ENCODE measurements around the gene ARHGEF2.

Gene ARHGEF2

GRCh38 chr1:155976913-155977689 lies 1.2 kb downstream of the ARHGEF2 start:
- no peak for DNase-seq (ENCODE audit: low read depth)
- peak overlapping the region; percentile 84 for H3K4me3 ChIP-seq (ENCODE audit: control insufficient read depth, low read depth, low read length)
- TF ChIP-seq CTCF (IDR thresholded peaks at IDR 0.05; ENCODE audit: control insufficient read depth, insufficient read depth, low read depth, low read length, missing control alignments), result no peak

- DNase-seq (ENCODE audit: low read depth), result no peak
- TF ChIP-seq CTCF (IDR thresholded peaks at IDR 0.05; ENCODE audit: control insufficient read depth, insufficient read depth, low read depth, low read length, missing control alignments), result no peak
- peak overlapping the region; percentile 84 for H3K4me3 ChIP-seq (ENCODE audit: control insufficient read depth, low read depth, low read length)
Observed at GRCh38 chr1:155976062-155976912, 2.1 kb downstream of the ARHGEF2 start.

- H3K4me3 ChIP-seq (ENCODE audit: control insufficient read depth, low read depth, low read length), result peak overlapping the region; percentile 84
- TF ChIP-seq CTCF (IDR thresholded peaks at IDR 0.05; ENCODE audit: control insufficient read depth, insufficient read depth, low read depth, low read length, missing control alignments), result no peak
- DNase-seq (ENCODE audit: low read depth), result no peak
Observed at GRCh38 chr1:155975375-155976061, 2.8 kb downstream of the ARHGEF2 start.

- H3K4me3 ChIP-seq (ENCODE audit: control insufficient read depth, low read depth, low read length), result peak overlapping the region; percentile 84
- no peak for DNase-seq (ENCODE audit: low read depth)
- TF ChIP-seq CTCF (IDR thresholded peaks at IDR 0.05; ENCODE audit: control insufficient read depth, insufficient read depth, low read depth, low read length, missing control alignments), result no peak
Observed at GRCh38 chr1:155974208-155975115, 3.9 kb downstream of the ARHGEF2 start.

- H3K4me3 ChIP-seq (ENCODE audit: control insufficient read depth, low read depth, low read length), result no peak overlapping the region
- no peak for TF ChIP-seq CTCF (IDR thresholded peaks at IDR 0.05; ENCODE audit: control insufficient read depth, insufficient read depth, low read depth, low read length, missing control alignments)
- DNase-seq (ENCODE audit: low read depth), result no peak
Observed at GRCh38 chr1:155973723-155974122, 4.6 kb downstream of the ARHGEF2 start.

All from AG09309 (cell line).